Fibroblast of skin of abdomen (primary cell): Measurements from ENCODE around the gene ADCY1.
"Not testable (repeated sequence)": the region's sequence is repeated elsewhere in the genome, so short reads cannot be mapped to it uniquely, and the experiment has no call there.

Experiments used
- DNase-seq: peaks from one replicate; pipeline ENCODE4 v3.0.0-alpha.2; 2013

The ADCY1 gene

GRCh38 chr7:45715471-45716352, 141.5 kb downstream of the ADCY1 start:
- DNase-seq, result no peak

GRCh38 chr7:45716380-45717203, 142.4 kb downstream of the ADCY1 start:
- no peak for DNase-seq

GRCh38 chr7:45717537-45718235, 143.5 kb downstream of the ADCY1 start:
- DNase-seq, result no peak

GRCh38 chr7:45718464-45719330, 144.5 kb downstream of the ADCY1 start:
- peak; percentile 69 for DNase-seq

GRCh38 chr7:45720989-45721388, 146.8 kb downstream of the ADCY1 start:
- no peak for DNase-seq

- DNase-seq, result no peak
Measured at GRCh38 chr7:45721686-45722598, 147.8 kb downstream of the ADCY1 start.

GRCh38 chr7:45725231-45725630, 151.1 kb downstream of the ADCY1 start:
- not testable (repeated sequence) for DNase-seq

GRCh38 chr7:45726883-45727282, 152.7 kb downstream of the ADCY1 start:
- DNase-seq, result no peak

- DNase-seq, result peak; percentile 88
Measured at GRCh38 chr7:45731692-45732443, 157.7 kb downstream of the ADCY1 start.

- not testable (repeated sequence) for DNase-seq
Measured at GRCh38 chr7:45738920-45739319, 164.8 kb downstream of the ADCY1 start.

- DNase-seq, result not testable (repeated sequence)
Measured at GRCh38 chr7:45740573-45740972, 166.4 kb downstream of the ADCY1 start.

GRCh38 chr7:45748976-45749375, 174.8 kb downstream of the ADCY1 start:
- not testable (repeated sequence) for DNase-seq

GRCh38 chr7:45751352-45751751, 177.2 kb downstream of the ADCY1 start:
- not testable (repeated sequence) for DNase-seq

GRCh38 chr7:45756333-45756732, 182.2 kb downstream of the ADCY1 start:
- not testable (repeated sequence) for DNase-seq

GRCh38 chr7:45756757-45757156, 182.6 kb downstream of the ADCY1 start:
- not testable (repeated sequence) for DNase-seq

- DNase-seq, result not testable (repeated sequence)
Measured at GRCh38 chr7:45759464-45759863, 185.3 kb downstream of the ADCY1 start.

GRCh38 chr7:45761545-45762205, 187.5 kb downstream of the ADCY1 start:
- peak; percentile 89 for DNase-seq

- DNase-seq, result not testable (repeated sequence)
Measured at GRCh38 chr7:45762225-45762994, 188.2 kb downstream of the ADCY1 start.
